ENCODE data around the gene GM2A. TPM values are rescaled to one million over a fixed set of nuclear protein-coding genes. Genes with fewer than 3 reads are reported as not detected.

The GM2A gene
- total RNA-seq, 1 experiment from 2014 or later: 36.2 TPM

DNA sequence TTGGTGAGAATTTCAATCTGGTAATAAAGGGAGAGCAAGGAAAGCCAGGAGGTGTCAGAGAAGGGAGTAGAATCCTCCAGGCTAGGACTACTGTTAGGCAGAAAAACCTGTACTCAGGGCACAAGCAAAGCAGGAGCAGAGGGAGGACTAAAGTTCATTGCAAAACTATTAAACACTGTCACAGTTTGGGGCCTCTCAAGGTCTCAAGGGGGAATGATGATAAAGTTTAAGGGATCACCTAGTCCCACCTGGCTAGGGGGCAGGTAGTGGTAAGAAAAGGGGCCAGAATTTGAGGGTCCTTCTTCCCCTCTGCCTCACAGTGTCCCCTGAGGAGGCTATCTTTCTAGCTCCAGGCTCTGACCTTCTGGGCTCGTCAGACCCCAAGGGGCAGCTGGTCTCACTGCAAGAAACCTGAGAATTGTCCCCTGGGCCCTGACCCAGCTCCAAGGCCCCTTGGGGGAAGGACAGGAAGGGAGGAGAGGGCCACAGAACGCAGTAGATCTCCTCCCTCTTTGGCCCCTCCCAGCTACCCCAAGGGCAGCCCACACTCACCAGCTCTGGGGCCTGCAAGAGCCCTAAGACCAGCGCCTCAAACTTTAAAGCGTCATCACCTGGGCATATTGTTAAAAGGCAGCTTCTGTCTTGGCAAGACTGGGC is 30.1 kb upstream of the GM2A start:
- TF ChIP-seq RORB (CRISPR knock-in tag; IDR thresholded peaks at IDR 0.05) (no peak), JUN (CRISPR knock-in tag; IDR thresholded peaks at IDR 0.05) (no peak), MXD4 (CRISPR knock-in tag; IDR thresholded peaks at IDR 0.05; ENCODE audit: borderline replicate concordance) (no peak), ZNF423 (CRISPR knock-in tag; IDR thresholded peaks at IDR 0.05) (no peak), ZNF671 (CRISPR knock-in tag; IDR thresholded peaks at IDR 0.05) (no peak), FOXJ3 (CRISPR knock-in tag; IDR thresholded peaks at IDR 0.05; ENCODE audit: borderline replicate concordance) (no peak), ATF6 (CRISPR knock-in tag; IDR thresholded peaks at IDR 0.05) (no peak), ARID4B (CRISPR knock-in tag; IDR thresholded peaks at IDR 0.05; ENCODE audit: borderline replicate concordance) (no peak), ZNF281 (CRISPR knock-in tag; IDR thresholded peaks at IDR 0.05) (no peak), SMAD3 (CRISPR knock-in tag; IDR thresholded peaks at IDR 0.05; ENCODE audit: borderline replicate concordance) (no peak), JAZF1 (CRISPR knock-in tag; IDR thresholded peaks at IDR 0.05) (no peak), RELA (CRISPR knock-in tag; IDR thresholded peaks at IDR 0.05; ENCODE audit: borderline replicate concordance) (no peak), ETV6 (CRISPR knock-in tag; IDR thresholded peaks at IDR 0.05) (no peak)
- TF ChIP-seq, protein P1, sequence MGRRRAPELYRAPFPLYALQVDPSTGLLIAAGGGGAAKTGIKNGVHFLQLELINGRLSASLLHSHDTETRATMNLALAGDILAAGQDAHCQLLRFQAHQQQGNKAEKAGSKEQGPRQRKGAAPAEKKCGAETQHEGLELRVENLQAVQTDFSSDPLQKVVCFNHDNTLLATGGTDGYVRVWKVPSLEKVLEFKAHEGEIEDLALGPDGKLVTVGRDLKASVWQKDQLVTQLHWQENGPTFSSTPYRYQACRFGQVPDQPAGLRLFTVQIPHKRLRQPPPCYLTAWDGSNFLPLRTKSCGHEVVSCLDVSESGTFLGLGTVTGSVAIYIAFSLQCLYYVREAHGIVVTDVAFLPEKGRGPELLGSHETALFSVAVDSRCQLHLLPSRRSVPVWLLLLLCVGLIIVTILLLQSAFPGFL (CRISPR knock-in tag; IDR thresholded peaks at IDR 0.05; ENCODE audit: borderline replicate concordance): no peak
- TF ChIP-seq, protein P2, sequence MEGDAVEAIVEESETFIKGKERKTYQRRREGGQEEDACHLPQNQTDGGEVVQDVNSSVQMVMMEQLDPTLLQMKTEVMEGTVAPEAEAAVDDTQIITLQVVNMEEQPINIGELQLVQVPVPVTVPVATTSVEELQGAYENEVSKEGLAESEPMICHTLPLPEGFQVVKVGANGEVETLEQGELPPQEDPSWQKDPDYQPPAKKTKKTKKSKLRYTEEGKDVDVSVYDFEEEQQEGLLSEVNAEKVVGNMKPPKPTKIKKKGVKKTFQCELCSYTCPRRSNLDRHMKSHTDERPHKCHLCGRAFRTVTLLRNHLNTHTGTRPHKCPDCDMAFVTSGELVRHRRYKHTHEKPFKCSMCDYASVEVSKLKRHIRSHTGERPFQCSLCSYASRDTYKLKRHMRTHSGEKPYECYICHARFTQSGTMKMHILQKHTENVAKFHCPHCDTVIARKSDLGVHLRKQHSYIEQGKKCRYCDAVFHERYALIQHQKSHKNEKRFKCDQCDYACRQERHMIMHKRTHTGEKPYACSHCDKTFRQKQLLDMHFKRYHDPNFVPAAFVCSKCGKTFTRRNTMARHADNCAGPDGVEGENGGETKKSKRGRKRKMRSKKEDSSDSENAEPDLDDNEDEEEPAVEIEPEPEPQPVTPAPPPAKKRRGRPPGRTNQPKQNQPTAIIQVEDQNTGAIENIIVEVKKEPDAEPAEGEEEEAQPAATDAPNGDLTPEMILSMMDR (IDR thresholded peaks at IDR 0.05): no peak
- ATAC-seq: peak; percentile 51
- H3K27ac Mint-ChIP-seq: no peak overlapping the region

More for the DNA sequence above, 30.1 kb upstream of the GM2A start:
- Mint-ChIP-seq H3K27me3 (ENCODE audit: low read depth) (no peaks in the 10 kb centered on the region; the same call in 1 of the 2 replicates), H3K4me3 (peak overlapping the region; percentile 78), H3K36me3 (no peaks in the 10 kb centered on the region), H3K9me3 (no peaks in the 10 kb centered on the region), H3K4me1 (peaks cover 25% of the 10 kb centered on the region)
- ChIA-PET POLR2A (interaction anchor here (0.7 to 2.1 kb wide), 5 partner anchors 16 to 318 kb away, joined by 3 to 22 read pairs (median 3); partner anchors contain the start of genes ANXA6, GM2A and ZNF300), CTCF (interaction anchor here (0.5 to 3.2 kb wide), 17 partner anchors 9 to 225 kb away, joined by 3 to 41 read pairs (median 5); partner anchors contain the start of genes GM2A and SLC36A1)
- peak; percentile 26 for DNase-seq (ENCODE audit: low spot score)
